DOHH2 (cell line): Measurements from ENCODE around the gene GNAT1.

Experiments used
- H3F3A ChIP-seq: fragments of 200-600 bp; sonication (generic), shearing (Covaris generic); 2 replicates; pipeline ENCODE4 v1.6.0; 2016; ENCODE audit warnings: antibody characterized with exemption, mild to moderate bottlenecking; ENCODE audit not compliant: control insufficient read depth, insufficient read depth
- H3K27ac ChIP-seq: fragments of 200-600 bp; sonication (generic); 2 replicates; pipeline ENCODE4 v1.5.1; 2014; ENCODE audit warnings: low read depth, mild to moderate bottlenecking, low read length, moderate library complexity
- H3K27me3 ChIP-seq: fragments of 200-600 bp; sonication (generic); 2 replicates; pipeline ENCODE4 v1.6.1; 2014; ENCODE audit warnings: mild to moderate bottlenecking, low read length, mixed read lengths; ENCODE audit not compliant: control insufficient read depth
- H3K36me3 ChIP-seq: fragments of 200-600 bp; sonication (generic); 2 replicates; pipeline ENCODE4 v1.6.1; 2014; ENCODE audit warnings: mild to moderate bottlenecking, low read length, moderate library complexity, mixed read lengths; ENCODE audit not compliant: control insufficient read depth
- H3K4me1 ChIP-seq: fragments of 200-600 bp; sonication (generic); 2 replicates; pipeline ENCODE4 v1.6.1; 2014; ENCODE audit warnings: mild to moderate bottlenecking, low read length, mixed read lengths; ENCODE audit not compliant: control insufficient read depth
- H3K4me2 ChIP-seq: fragments of 200-600 bp; sonication (generic); 2 replicates; pipeline ENCODE4 v1.6.0; 2014; ENCODE audit warnings: mild to moderate bottlenecking, low read length, moderate library complexity
- H3K4me3 ChIP-seq: fragments of 200-600 bp; sonication (generic); 2 replicates; pipeline ENCODE4 v1.5.1; 2014; ENCODE audit warnings: mild to moderate bottlenecking, low read length, mixed read lengths
- H3K79me2 ChIP-seq: fragments of 200-600 bp; sonication (generic); 2 replicates; pipeline ENCODE4 v1.6.1; 2014; ENCODE audit warnings: mild to moderate bottlenecking, low read length, mixed read lengths; ENCODE audit not compliant: control insufficient read depth
- H3K9me2 ChIP-seq: fragments of 200-600 bp; sonication (generic); replicated peaks from 2 replicates; pipeline ENCODE4 v1.6.1; 2014; ENCODE audit warnings: mild to moderate bottlenecking, low read length, mixed read lengths; ENCODE audit not compliant: control insufficient read depth
- H3K9me3 ChIP-seq: fragments of 200-600 bp; sonication (generic); 2 replicates; pipeline ENCODE4 v1.6.1; 2014; ENCODE audit warnings: antibody characterized with exemption, low read length, mixed read lengths; ENCODE audit not compliant: control insufficient read depth, insufficient read depth
- H4K20me1 ChIP-seq: fragments of 200-600 bp; sonication (generic); 2 replicates; pipeline ENCODE4 v1.6.0; 2014; ENCODE audit warnings: low read depth, mild to moderate bottlenecking, antibody characterized with exemption, low read length, moderate library complexity; ENCODE audit not compliant: control insufficient read depth, insufficient read depth
- CTCF ChIP-seq: fragments of 200-600 bp; sonication (generic); IDR thresholded peaks from one replicate; pipeline ENCODE4 v1.5.1; 2014; ENCODE audit warnings: antibody characterized with exemption, mild to moderate bottlenecking, low read depth, low read length; ENCODE audit not compliant: poor library complexity, severe bottlenecking
- EZH2phosphoT487 ChIP-seq: fragments of 200-600 bp; sonication (generic); IDR thresholded peaks from 2 replicates; pipeline ENCODE4 v1.6.1; 2017; ENCODE audit warnings: borderline replicate concordance, mild to moderate bottlenecking, antibody characterized with exemption, low read length, moderate library complexity, mixed read lengths

Gene GNAT1

GRCh38 chr3:50238549-50239026 lies 47.2 kb downstream of the GNAT1 start:
- Histone ChIP-seq H4K20me1 (peaks cover 13% of the 10 kb centered on the region; the same call in 1 of the 2 replicates), H3K9me2 (no peaks in the 10 kb centered on the region), H3K4me3 (peak overlapping the region; percentile 79), H3K4me2 (peak overlapping the region; percentile 86), H3K36me3 (peaks cover 41% of the 10 kb centered on the region), H3K27me3 (no peaks in the 10 kb centered on the region), H3K27ac (peak overlapping the region; percentile 40), H3K9me3 (no peaks in the 10 kb centered on the region), H3K79me2 (peaks cover 75% of the 10 kb centered on the region), H3F3A (peaks cover 11% of the 10 kb centered on the region), H3K4me1 (peaks cover 68% of the 10 kb centered on the region)
- TF ChIP-seq EZH2phosphoT487, result no peak
- TF ChIP-seq CTCF, result no peak

DNA sequence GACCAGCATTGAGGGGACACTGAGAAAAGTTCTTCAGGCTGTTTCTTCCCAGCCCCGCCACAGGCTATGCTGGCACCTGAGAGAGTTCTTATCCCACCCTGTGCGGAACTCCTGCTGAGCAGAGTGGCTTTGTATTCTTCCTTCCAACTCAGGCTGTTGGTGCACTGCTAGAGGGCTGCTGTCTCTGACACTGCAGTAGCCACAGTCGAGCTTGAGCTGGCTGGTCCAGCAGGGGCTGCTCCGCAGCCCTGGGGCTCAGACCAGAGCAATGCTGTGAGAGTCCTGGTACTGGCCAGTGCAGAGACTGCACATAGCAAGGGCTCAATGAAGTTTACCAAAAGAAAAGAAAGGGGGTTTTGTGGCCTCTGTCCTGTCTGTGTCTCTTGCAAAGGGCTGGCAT lies 48.2 kb downstream of the GNAT1 start:
- H3K27ac ChIP-seq, result no peak overlapping the region
- H3K36me3 ChIP-seq, result peaks cover 42% of the 10 kb centered on the region
- H3K4me3 ChIP-seq, result no peak overlapping the region
- no peak for TF ChIP-seq CTCF
- TF ChIP-seq EZH2phosphoT487, result no peak
- no peaks in the 10 kb centered on the region for H3K9me2 ChIP-seq
- H3K4me2 ChIP-seq, result no peak overlapping the region; the same call in 1 of the 2 replicates
- peaks cover 13% of the 10 kb centered on the region; the same call in 1 of the 2 replicates for H4K20me1 ChIP-seq
- peaks cover 81% of the 10 kb centered on the region for H3K79me2 ChIP-seq
- no peaks in the 10 kb centered on the region for H3K27me3 ChIP-seq
- H3K9me3 ChIP-seq, result no peaks in the 10 kb centered on the region
- peaks cover 66% of the 10 kb centered on the region for H3K4me1 ChIP-seq
- H3F3A ChIP-seq, result peaks cover 19% of the 10 kb centered on the region

DNA sequence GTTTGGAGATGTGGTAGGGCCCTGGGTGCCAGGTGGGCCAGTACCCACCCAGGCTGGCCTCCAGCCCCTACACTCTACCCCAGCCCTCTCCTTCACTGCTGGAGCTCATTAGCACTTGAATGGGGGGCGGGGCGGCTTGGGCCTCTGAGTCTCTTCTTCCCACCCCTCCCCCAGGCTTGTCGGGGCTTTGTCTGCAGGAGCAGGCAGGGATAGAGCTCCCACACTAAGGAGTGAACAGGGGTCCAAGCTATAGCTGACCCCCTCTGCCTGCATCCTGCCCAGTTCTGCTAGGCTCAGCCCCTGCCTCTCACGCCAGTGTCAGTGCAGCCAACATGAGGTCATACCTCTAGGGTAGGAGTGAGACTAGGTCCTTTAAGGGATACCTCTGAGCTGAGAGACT lies 49.8 kb downstream of the GNAT1 start:
- Histone ChIP-seq H3K9me2 (no peaks in the 10 kb centered on the region), H3K4me1 (peaks cover 66% of the 10 kb centered on the region), H3K9me3 (no peaks in the 10 kb centered on the region), H3K79me2 (peaks cover 92% of the 10 kb centered on the region), H3K27me3 (no peaks in the 10 kb centered on the region), H4K20me1 (peaks cover 13% of the 10 kb centered on the region; the same call in 1 of the 2 replicates), H3F3A (peaks cover 19% of the 10 kb centered on the region), H3K4me2 (peak overlapping the region; percentile 60), H3K27ac (no peak overlapping the region), H3K36me3 (peaks cover 42% of the 10 kb centered on the region), H3K4me3 (no peak overlapping the region; the same call in 1 of the 2 replicates)
- TF ChIP-seq CTCF, result no peak
- TF ChIP-seq EZH2phosphoT487, result no peak
